Progenitor cell of endocrine pancreas (in vitro differentiated cells): ENCODE measurements around the gene PACC1. TPM values are rescaled to one million over a fixed set of nuclear protein-coding genes. Genes with fewer than 3 reads are reported as not detected.

Experiments used
- DNase-seq: peaks from one replicate; pipeline ENCODE4 v3.0.0; 2021; ENCODE audit warnings: low spot score; ENCODE audit not compliant: unreplicated experiment
- H3K27ac Mint-ChIP-seq: 2 replicates; pipeline ENCODE4 v1.8.0; 2021; ENCODE audit warnings: mild to moderate bottlenecking, moderate library complexity, mixed read lengths
- H3K27me3 Mint-ChIP-seq: 2 replicates; pipeline ENCODE4 v1.8.0; 2021; ENCODE audit warnings: mixed read lengths
- H3K36me3 Mint-ChIP-seq: 2 replicates; pipeline ENCODE4 v1.8.0; 2022; ENCODE audit warnings: mixed read lengths; ENCODE audit not compliant: insufficient read depth
- H3K4me1 Mint-ChIP-seq: 2 replicates; pipeline ENCODE4 v1.8.0; 2021; ENCODE audit warnings: low read depth, mixed read lengths
- H3K4me3 Mint-ChIP-seq: 2 replicates; pipeline ENCODE4 v1.8.0; 2021; ENCODE audit warnings: low read depth, mild to moderate bottlenecking, moderate library complexity, mixed read lengths
- H3K9me3 Mint-ChIP-seq: 2 replicates; pipeline ENCODE4 v1.8.0; 2021; ENCODE audit warnings: low read depth, mixed read lengths
- total RNA-seq: library from RNA; stranded (reverse); gene quantifications from 2 replicates; pipeline ENCODE4 v1.2.1, GENCODE V29; 2021
- TF ChIP-seq, protein P1 (sequence below): fragments of 200-600 bp; sonication (generic); IDR thresholded peaks from one replicate; pipeline ENCODE4 v1.5.0; 2021; ENCODE audit warnings: antibody characterized with exemption, mild to moderate bottlenecking; ENCODE audit not compliant: unreplicated experiment

Gene PACC1
- total RNA-seq, 1 donor from 2014 or later: 24.5 TPM

DNA sequence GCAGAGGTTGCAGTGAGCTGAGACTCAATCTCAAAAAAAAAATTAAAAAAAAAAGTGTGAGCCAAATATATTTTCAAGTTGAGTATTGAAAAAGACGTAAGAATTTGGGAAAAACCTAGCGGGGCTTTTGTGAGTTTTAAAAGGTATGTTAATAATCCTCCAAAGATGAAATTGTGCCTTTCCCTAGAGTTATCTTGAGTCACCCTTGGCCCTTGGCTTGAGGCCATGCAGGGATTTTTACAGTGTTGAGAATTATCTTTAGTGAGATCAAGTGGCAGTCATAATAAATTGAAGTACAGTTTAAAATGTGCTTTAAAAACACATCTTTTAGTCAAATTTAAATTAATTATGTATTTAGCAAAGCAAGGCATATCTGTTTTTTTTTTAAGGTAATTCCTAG is 96.8 kb downstream of the PACC1 start:
- H3K27ac Mint-ChIP-seq: no peak overlapping the region
- H3K4me3 Mint-ChIP-seq: no peak overlapping the region
- peaks cover 7% of the 10 kb centered on the region for H3K4me1 Mint-ChIP-seq
- H3K36me3 Mint-ChIP-seq: peaks cover 6% of the 10 kb centered on the region
- no peaks in the 10 kb centered on the region for H3K27me3 Mint-ChIP-seq
- TF ChIP-seq, protein P1, sequence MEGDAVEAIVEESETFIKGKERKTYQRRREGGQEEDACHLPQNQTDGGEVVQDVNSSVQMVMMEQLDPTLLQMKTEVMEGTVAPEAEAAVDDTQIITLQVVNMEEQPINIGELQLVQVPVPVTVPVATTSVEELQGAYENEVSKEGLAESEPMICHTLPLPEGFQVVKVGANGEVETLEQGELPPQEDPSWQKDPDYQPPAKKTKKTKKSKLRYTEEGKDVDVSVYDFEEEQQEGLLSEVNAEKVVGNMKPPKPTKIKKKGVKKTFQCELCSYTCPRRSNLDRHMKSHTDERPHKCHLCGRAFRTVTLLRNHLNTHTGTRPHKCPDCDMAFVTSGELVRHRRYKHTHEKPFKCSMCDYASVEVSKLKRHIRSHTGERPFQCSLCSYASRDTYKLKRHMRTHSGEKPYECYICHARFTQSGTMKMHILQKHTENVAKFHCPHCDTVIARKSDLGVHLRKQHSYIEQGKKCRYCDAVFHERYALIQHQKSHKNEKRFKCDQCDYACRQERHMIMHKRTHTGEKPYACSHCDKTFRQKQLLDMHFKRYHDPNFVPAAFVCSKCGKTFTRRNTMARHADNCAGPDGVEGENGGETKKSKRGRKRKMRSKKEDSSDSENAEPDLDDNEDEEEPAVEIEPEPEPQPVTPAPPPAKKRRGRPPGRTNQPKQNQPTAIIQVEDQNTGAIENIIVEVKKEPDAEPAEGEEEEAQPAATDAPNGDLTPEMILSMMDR: no peak
- peaks cover 3% of the 10 kb centered on the region for H3K9me3 Mint-ChIP-seq
- DNase-seq: no peak

DNA sequence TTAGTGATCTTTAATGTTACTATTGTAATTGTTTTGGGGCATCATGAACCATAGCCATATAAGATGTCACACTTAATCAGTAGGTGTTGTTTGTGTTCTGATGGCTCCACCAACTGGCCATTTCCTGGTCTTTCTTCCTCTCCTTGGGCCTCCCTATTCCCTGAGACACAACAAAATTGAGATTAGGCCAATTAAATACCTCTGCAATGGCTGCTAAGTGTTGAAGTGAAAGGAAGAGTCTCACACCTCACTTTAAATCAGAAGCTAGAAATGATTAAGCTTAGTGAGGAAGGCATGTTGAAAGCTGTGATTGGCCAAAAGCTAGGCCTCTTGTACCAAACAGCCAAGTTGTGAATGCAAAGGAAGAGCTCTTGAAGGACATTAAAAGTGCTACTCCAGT is 98.8 kb downstream of the PACC1 start:
- Mint-ChIP-seq H3K4me1 (peaks cover 7% of the 10 kb centered on the region), H3K4me3 (no peak overlapping the region), H3K9me3 (peaks cover 3% of the 10 kb centered on the region), H3K27me3 (no peaks in the 10 kb centered on the region), H3K27ac (peak overlapping the region; percentile 5), H3K36me3 (peaks cover 5% of the 10 kb centered on the region)
- no peak for DNase-seq
- TF ChIP-seq, protein P1: peak; percentile 8

DNA sequence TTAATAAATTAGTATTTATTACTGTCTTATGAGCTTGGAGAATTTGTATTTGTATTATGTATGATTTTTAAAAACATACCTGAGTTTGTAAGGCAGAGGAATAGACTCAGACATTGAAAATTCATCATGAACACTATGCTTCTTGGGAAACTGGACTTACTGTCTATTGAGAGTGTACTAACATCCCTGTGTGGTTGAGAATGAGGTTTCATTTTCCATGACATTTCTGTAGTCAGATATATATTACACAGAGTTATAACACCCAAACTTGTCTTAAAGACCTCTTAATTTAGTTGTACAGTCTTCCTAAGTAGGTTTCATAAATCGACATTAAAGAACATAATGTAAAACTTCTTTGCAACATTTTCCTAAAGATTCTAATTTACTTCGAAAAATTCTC is 99.5 kb downstream of the PACC1 start:
- Mint-ChIP-seq H3K4me1 (peaks cover 7% of the 10 kb centered on the region), H3K27me3 (no peaks in the 10 kb centered on the region), H3K36me3 (peaks cover 5% of the 10 kb centered on the region), H3K9me3 (peaks cover 3% of the 10 kb centered on the region), H3K4me3 (no peak overlapping the region), H3K27ac (no peak overlapping the region)
- TF ChIP-seq, protein P1: no peak
- no peak for DNase-seq

Other genes with a start within 250 kb of the PACC1 start
- gene PPP2R5A, start 129.5 kb downstream of the PACC1 start, total RNA-seq: 20.8 and 21.4 TPM in 2 replicates
- gene NENF, start 18.0 kb upstream of the PACC1 start, total RNA-seq: 26.6 and 30.2 TPM in 2 replicates
- 14.6 and 18.2 TPM in 2 replicates for gene ATF3, start 193.9 kb upstream of the PACC1 start, total RNA-seq